ENCODE results near the gene SEC24D. TPM values are rescaled to one million over a fixed set of nuclear protein-coding genes. Genes with fewer than 3 reads are reported as not detected.

SEC24D gene
- total RNA-seq, 1 experiment from 2014 or later, result 61.5 TPM

DNA sequence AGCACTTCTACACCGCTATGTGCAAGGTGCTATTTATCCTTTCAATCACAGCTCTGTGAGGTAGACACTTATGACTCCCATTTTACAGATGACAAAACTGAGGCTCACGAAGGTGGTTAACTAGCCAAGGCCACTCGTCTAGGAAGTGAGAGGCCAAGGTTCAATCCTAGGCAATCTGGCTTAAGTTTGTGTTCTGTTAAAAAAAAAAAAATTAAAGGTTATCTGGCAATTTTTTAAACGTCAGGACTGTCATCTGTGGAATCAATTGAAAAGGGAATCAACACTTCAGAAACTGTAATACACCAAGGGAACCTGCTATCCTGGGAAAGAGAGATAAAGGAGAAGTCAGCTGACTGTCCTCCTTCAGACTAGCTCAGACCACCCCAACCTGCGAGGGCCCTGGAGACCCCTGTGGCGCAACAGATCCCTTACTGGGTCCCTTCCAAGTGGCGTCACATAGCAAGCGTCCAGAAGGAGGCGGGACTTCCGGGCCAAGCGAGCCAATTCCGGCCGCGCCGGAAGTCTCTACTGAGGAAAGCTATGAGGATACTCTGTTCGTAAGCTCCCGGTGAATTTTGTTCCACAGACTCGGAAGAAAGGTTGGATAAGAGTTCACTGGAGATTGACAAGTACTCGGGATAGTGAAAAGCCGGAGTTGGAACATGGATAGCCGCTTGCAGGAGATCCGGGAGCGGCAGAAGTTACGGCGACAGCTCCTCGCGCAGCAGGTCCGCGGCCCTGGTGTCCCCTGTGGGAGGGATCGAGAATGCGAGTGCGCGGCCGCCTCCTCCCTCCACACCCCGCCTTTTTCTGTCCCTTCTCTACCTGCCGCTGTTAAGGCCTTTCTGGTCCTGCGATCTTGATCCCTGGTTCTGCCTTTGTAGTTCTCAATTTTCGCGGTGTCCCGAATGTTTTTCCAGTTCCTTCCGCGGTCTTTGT lies 150.8 kb downstream of the SEC24D start, which contains the start of gene METTL14:
TSS of gene METTL14 (plus strand) at position 520 of the 939 bp plus-strand sequence. CDS start at position 663, 143 bp downstream.
- H3K4me3 Mint-ChIP-seq, result peak within 1 kb of the TSS; percentile 96 to 98
- Histone ChIP-seq H3K4ac (ENCODE audit: low read depth, low read length) (no peak within 1 kb of the TSS), H3K14ac (ENCODE audit: insufficient read depth, low read length) (no peak within 1 kb of the TSS), H2AK5ac (ENCODE audit: insufficient read length, low read length) (no peak within 1 kb of the TSS), H2BK12ac (ENCODE audit: insufficient read length, low read depth, low read length) (no peak within 1 kb of the TSS), H3K27me3 (ENCODE audit: insufficient read depth, low read length) (no peaks in the 10 kb centered on the region), H3K27ac (ENCODE audit: insufficient read length, low read depth, low read length) (no peak within 1 kb of the TSS), H3K9ac (ENCODE audit: extremely low read depth, insufficient read length, low read length) (peak within 1 kb of the TSS; percentile 90), H3K18ac (ENCODE audit: insufficient read length, low read depth, low read length) (no peak within 1 kb of the TSS), H3K4me1 (ENCODE audit: insufficient read depth, low read length) (0 out of 2 replicates have a peak, but pooled peaks cover 3% of the 10 kb centered on the region), H2BK5ac (ENCODE audit: insufficient read length, low read length) (no peak within 1 kb of the TSS), H2BK20ac (ENCODE audit: low read depth, low read length, poor library complexity, severe bottlenecking) (no peak within 1 kb of the TSS), H3K79me2 (ENCODE audit: insufficient read depth, low read length) (peaks cover 7% of the 10 kb centered on the region; the same call in 1 of the 2 replicates), H3T11ph (ENCODE audit: low read length) (no peak within 1 kb of the TSS), H3K23ac (ENCODE audit: insufficient read length, low read depth, low read length) (no peak within 1 kb of the TSS), H3K56ac (ENCODE audit: insufficient read length, low read depth, low read length) (no peak within 1 kb of the TSS), H4K91ac (ENCODE audit: insufficient read length, low read depth, low read length) (no peak within 1 kb of the TSS), H2AFZ (ENCODE audit: low read length) (no peak within 1 kb of the TSS), H4K20me1 (ENCODE audit: control insufficient read depth, insufficient read depth, insufficient read length) (no peaks in the 10 kb centered on the region), H4K5ac (ENCODE audit: insufficient read length, low read depth, low read length) (no peak within 1 kb of the TSS), H3K4me2 (ENCODE audit: insufficient read depth, insufficient read length, low read length) (peak within 1 kb of the TSS; percentile 71), H2BK15ac (ENCODE audit: low read depth, low read length) (no peak within 1 kb of the TSS), H4K8ac (replicated peaks; ENCODE audit: insufficient read length, low read depth, low read length) (no peak within 1 kb of the TSS), H3K23me2 (ENCODE audit: insufficient read length, low read depth, low read length, poor library complexity, severe bottlenecking) (no peaks in the 10 kb centered on the region), H3K9me3 (ENCODE audit: control insufficient read depth, low read depth, low read length) (no peaks in the 10 kb centered on the region), H2BK120ac (ENCODE audit: low read depth, low read length, poor library complexity, severe bottlenecking) (no peak within 1 kb of the TSS), H3K79me1 (ENCODE audit: insufficient read depth, low read depth, low read length, poor library complexity, severe bottlenecking) (no peaks in the 10 kb centered on the region)
- no peaks in the 10 kb centered on the region for H3K27me3 Mint-ChIP-seq (ENCODE audit: low read depth)
- H3K4me1 Mint-ChIP-seq, result peaks cover 15 to 16% of the 10 kb centered on the region in 2 experiments
- TF ChIP-seq, protein P1, sequence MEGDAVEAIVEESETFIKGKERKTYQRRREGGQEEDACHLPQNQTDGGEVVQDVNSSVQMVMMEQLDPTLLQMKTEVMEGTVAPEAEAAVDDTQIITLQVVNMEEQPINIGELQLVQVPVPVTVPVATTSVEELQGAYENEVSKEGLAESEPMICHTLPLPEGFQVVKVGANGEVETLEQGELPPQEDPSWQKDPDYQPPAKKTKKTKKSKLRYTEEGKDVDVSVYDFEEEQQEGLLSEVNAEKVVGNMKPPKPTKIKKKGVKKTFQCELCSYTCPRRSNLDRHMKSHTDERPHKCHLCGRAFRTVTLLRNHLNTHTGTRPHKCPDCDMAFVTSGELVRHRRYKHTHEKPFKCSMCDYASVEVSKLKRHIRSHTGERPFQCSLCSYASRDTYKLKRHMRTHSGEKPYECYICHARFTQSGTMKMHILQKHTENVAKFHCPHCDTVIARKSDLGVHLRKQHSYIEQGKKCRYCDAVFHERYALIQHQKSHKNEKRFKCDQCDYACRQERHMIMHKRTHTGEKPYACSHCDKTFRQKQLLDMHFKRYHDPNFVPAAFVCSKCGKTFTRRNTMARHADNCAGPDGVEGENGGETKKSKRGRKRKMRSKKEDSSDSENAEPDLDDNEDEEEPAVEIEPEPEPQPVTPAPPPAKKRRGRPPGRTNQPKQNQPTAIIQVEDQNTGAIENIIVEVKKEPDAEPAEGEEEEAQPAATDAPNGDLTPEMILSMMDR (conservative IDR thresholded peaks at IDR 0.05), result no peak
- H3K9me3 Mint-ChIP-seq, result no peaks in the 10 kb centered on the region
- WGBS (ENCODE audit: extremely low coverage, insufficient read length, low lambda C conversion rate), result no CpG with 5 or more reads among the region's 42 CpGs
- peaks cover 6 to 17% (median 12%) of the 10 kb centered on the region in 3 experiments; a peak in 6 of 7 replicates for H3K36me3 Mint-ChIP-seq (ENCODE audit: insufficient read depth in 1 of 3, low read depth in 3 of 3)
- H3K27ac Mint-ChIP-seq, result peak within 1 kb of the TSS; percentile 92 to 99 (median 98)
- peak; percentile 97 for DNase-seq
